Osteocyte (in vitro differentiated cells): ENCODE measurements around the gene NCCRP1. TPM values are rescaled to one million over a fixed set of nuclear protein-coding genes. Genes with fewer than 3 reads are reported as not detected.

Experiments
- DNase-seq: peaks from one replicate; pipeline ENCODE4 v3.0.0; 2021; ENCODE audit warnings: mixed read lengths; ENCODE audit not compliant: unreplicated experiment; ENCODE audit errors: extremely low spot score
- H3K27ac Mint-ChIP-seq: one replicate; pipeline ENCODE4 v1.8.0; 2021; ENCODE audit warnings: mild to moderate bottlenecking, mixed read lengths; ENCODE audit not compliant: unreplicated experiment
- H3K27me3 Mint-ChIP-seq: one replicate; pipeline ENCODE4 v1.8.0; 2021; ENCODE audit warnings: mixed read lengths; ENCODE audit not compliant: unreplicated experiment
- H3K36me3 Mint-ChIP-seq: one replicate; pipeline ENCODE4 v1.8.0; 2021; ENCODE audit warnings: mixed read lengths; ENCODE audit not compliant: unreplicated experiment
- H3K4me1 Mint-ChIP-seq: one replicate; pipeline ENCODE4 v1.8.0; 2021; ENCODE audit warnings: mixed read lengths; ENCODE audit not compliant: unreplicated experiment
- H3K4me3 Mint-ChIP-seq: one replicate; pipeline ENCODE4 v1.8.0; 2021; ENCODE audit warnings: mild to moderate bottlenecking, moderate library complexity, mixed read lengths; ENCODE audit not compliant: unreplicated experiment
- H3K9me3 Mint-ChIP-seq: one replicate; pipeline ENCODE4 v1.8.0; 2021; ENCODE audit warnings: mixed read lengths; ENCODE audit not compliant: unreplicated experiment
- long read RNA-seq: library from polyadenylated mRNA; unstranded; transcript quantifications from one replicate; pipeline ENCODE4 v2.0.0, GENCODE V29; 2021
- total RNA-seq: library from RNA; stranded (reverse); gene quantifications from 2 replicates; pipeline ENCODE4 v1.2.1, GENCODE V29; 2021
- TF ChIP-seq, protein P1 (sequence below): fragments of 200-600 bp; sonication (generic); IDR thresholded peaks from 2 replicates; pipeline ENCODE4 v1.5.0; 2021; ENCODE audit warnings: antibody characterized with exemption, mild to moderate bottlenecking, moderate library complexity

NCCRP1 gene, protein sequence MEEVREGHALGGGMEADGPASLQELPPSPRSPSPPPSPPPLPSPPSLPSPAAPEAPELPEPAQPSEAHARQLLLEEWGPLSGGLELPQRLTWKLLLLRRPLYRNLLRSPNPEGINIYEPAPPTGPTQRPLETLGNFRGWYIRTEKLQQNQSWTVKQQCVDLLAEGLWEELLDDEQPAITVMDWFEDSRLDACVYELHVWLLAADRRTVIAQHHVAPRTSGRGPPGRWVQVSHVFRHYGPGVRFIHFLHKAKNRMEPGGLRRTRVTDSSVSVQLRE
- total RNA-seq: not detected in 2 replicates
- long read RNA-seq: 0 reads

DNA sequence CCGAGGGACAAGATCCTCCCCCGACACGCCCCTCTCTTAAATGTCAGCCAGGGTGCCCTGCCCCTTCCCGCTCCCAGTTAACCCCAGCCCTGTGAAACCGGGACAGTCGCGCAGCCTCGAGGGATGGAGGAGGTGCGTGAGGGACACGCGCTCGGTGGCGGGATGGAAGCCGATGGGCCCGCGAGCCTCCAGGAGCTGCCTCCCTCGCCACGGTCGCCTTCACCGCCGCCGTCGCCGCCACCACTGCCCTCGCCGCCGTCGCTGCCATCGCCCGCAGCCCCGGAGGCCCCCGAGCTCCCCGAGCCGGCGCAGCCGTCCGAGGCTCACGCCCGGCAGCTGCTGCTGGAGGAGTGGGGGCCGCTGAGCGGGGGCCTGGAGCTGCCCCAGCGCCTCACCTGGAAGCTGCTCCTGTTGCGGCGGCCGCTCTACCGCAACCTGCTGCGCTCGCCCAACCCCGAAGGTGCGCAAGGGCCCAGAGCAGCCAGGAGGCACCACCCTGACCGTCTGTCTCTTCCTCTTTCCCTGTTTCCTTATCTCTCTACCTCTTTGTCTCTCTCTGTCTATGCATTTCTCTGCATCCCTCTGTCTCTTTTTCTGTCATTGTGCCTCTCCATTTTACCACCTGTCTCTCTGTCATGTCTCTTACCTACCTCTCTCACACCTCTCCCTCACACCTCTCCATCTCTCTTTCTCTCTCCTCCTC is at the start of gene NCCRP1:
Gene NCCRP1 (plus strand): TSS at position 105 of the 703 bp plus-strand sequence. CDS start 19 bp downstream, at position 124.
- no peaks in the 10 kb centered on the region for H3K36me3 Mint-ChIP-seq
- peaks cover 58% of the 10 kb centered on the region for H3K27me3 Mint-ChIP-seq
- no peaks in the 10 kb centered on the region for H3K9me3 Mint-ChIP-seq
- no peak within 1 kb of the TSS for H3K4me3 Mint-ChIP-seq
- no peak within 1 kb of the TSS for H3K27ac Mint-ChIP-seq
- H3K4me1 Mint-ChIP-seq: peaks cover 8% of the 10 kb centered on the region
- TF ChIP-seq, protein P1, sequence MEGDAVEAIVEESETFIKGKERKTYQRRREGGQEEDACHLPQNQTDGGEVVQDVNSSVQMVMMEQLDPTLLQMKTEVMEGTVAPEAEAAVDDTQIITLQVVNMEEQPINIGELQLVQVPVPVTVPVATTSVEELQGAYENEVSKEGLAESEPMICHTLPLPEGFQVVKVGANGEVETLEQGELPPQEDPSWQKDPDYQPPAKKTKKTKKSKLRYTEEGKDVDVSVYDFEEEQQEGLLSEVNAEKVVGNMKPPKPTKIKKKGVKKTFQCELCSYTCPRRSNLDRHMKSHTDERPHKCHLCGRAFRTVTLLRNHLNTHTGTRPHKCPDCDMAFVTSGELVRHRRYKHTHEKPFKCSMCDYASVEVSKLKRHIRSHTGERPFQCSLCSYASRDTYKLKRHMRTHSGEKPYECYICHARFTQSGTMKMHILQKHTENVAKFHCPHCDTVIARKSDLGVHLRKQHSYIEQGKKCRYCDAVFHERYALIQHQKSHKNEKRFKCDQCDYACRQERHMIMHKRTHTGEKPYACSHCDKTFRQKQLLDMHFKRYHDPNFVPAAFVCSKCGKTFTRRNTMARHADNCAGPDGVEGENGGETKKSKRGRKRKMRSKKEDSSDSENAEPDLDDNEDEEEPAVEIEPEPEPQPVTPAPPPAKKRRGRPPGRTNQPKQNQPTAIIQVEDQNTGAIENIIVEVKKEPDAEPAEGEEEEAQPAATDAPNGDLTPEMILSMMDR: no peak
- no peak for DNase-seq

- Mint-ChIP-seq H3K9me3 (no peaks in the 10 kb centered on the region), H3K4me3 (no peak overlapping the region), H3K27me3 (no peaks in the 10 kb centered on the region), H3K27ac (no peak overlapping the region), H3K4me1 (peaks cover 11% of the 10 kb centered on the region), H3K36me3 (peaks cover 2% of the 10 kb centered on the region)
- TF ChIP-seq, protein P1: no peak
- no peak for DNase-seq
Measured at GRCh38 chr19:39147480-39147879, 49.3 kb upstream of the NCCRP1 start.

DNA sequence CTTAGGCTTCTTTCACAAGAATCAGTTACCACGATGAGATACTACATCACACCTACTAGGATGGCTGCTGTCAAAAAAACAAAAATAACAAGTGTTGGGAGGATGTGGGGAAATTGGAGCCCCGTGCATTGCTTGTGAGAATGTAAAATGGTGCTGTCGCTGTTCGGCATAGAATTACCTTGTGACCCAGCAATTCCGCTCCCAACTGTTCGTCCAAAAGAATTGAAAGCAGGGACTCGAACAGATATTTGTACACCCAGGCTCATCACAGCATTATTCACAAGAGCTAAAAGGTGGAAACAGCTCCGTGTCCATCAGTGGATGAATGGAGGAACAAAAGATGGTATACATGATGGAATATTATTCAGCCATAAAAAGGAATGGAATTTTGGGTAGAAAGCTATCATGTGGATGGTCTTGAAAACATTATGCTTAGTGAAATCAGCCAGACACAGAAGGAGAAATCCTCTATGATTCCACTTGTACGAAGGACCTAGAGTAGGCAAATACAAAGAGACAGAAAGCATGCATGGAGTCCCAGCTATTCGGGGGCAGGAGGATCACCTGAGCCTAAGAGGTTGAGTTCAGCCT is 47.7 kb upstream of the NCCRP1 start:
- peaks cover 3% of the 10 kb centered on the region for H3K36me3 Mint-ChIP-seq
- H3K4me3 Mint-ChIP-seq: no peak overlapping the region
- DNase-seq: no peak
- TF ChIP-seq, protein P1: no peak
- no peaks in the 10 kb centered on the region for H3K9me3 Mint-ChIP-seq
- H3K27me3 Mint-ChIP-seq: no peaks in the 10 kb centered on the region
- H3K27ac Mint-ChIP-seq: no peak overlapping the region
- peaks cover 10% of the 10 kb centered on the region for H3K4me1 Mint-ChIP-seq

GRCh38 chr19:39150235-39150634 is 46.5 kb upstream of the NCCRP1 start:
- TF ChIP-seq, protein P1: no peak
- no peak overlapping the region for H3K4me3 Mint-ChIP-seq
- H3K4me1 Mint-ChIP-seq: no peaks in the 10 kb centered on the region
- H3K27me3 Mint-ChIP-seq: no peaks in the 10 kb centered on the region
- peaks cover 6% of the 10 kb centered on the region for H3K36me3 Mint-ChIP-seq
- no peak for DNase-seq
- no peaks in the 10 kb centered on the region for H3K9me3 Mint-ChIP-seq
- no peak overlapping the region for H3K27ac Mint-ChIP-seq
